Body of pancreas (tissue), 4 donors: ENCODE measurements around the gene E2F6. TPM values are rescaled to one million over a fixed set of nuclear protein-coding genes. Genes with fewer than 3 reads are reported as not detected.

ENCODE experiments used
- ATAC-seq: fragments of 150-250 bp; one replicate; pipeline ENCODE4 v1.9.1; 2016
- DNase-seq, 4 donors: peaks; one replicate each; pipeline ENCODE4 v3.0.0-alpha.2; 2019
- H3K27ac ChIP-seq, 4 donors: fragments of 200-600 bp; sonication (generic); 1 replicate in 3 of 4; 2 replicates in 1 of 4; pipeline versions ENCODE4 v1.5.1 to v1.6.1; 2016 to 2019; ENCODE audit warnings: mild to moderate bottlenecking in 1 of 4, mixed read lengths in 1 of 4, moderate library complexity in 1 of 4
- H3K27me3 ChIP-seq, 2 donors: fragments of 200-600 bp; sonication (generic); one replicate each; pipeline ENCODE4 v1.6.0; 2016; ENCODE audit warnings: mild to moderate bottlenecking in 1 of 2
- H3K36me3 ChIP-seq, 2 donors: fragments of 200-600 bp; sonication (generic); replicated peaks in 1 of 2; 2 replicates each; pipeline ENCODE4 v1.5.1; 2016; ENCODE audit warnings: low read depth in 2 of 2; ENCODE audit not compliant: insufficient read depth in 1 of 2
- H3K4me1 ChIP-seq: fragments of 200-600 bp; sonication (generic); one replicate; pipeline ENCODE4 v1.6.0; 2016
- H3K4me3 ChIP-seq, 2 donors: fragments of 200-600 bp; sonication (generic); 1 replicate in 1 of 2; 2 replicates in 1 of 2; pipeline ENCODE4 v1.5.1; 2016 to 2019
- H3K9me3 ChIP-seq, 3 donors: fragments of 200-600 bp; sonication (generic); 1 replicate in 2 of 3; 2 replicates in 1 of 3; pipeline ENCODE4 v1.5.1; 2016
- CTCF ChIP-seq, 7 experiments: fragments of 450-650 bp in 4 of 7; fragments of 200-600 bp in 3 of 7; sonication (generic) in 3 of 7; IDR thresholded peaks; one replicate each; pipeline ENCODE4 v1.5.1; 2016 to 2019; ENCODE audit warnings: antibody characterized with exemption in 7 of 7
- POLR2A ChIP-seq, 3 donors: fragments of 450-650 bp; IDR thresholded peaks; one replicate each; pipeline ENCODE4 v1.6.1; 2016; ENCODE audit warnings: antibody characterized with exemption in 3 of 3, mild to moderate bottlenecking in 2 of 3
- WGBS, 2 donors: methylation state at CpG; one replicate each; pipeline ENCODE4 v1.1.5; 2017; 5-methylcytosine and 5-hydroxymethylcytosine counted together
- intact Hi-C: fragments of 100-400 bp; cut with DNase I; formaldehyde crosslinking; loops from one replicate; pipeline ENCODE4 v1.15.1; 2023
- total RNA-seq, 2 donors: library from RNA; depleted of rRNA; stranded (reverse); fragments of >200 nt; gene quantifications; one replicate each; pipeline ENCODE4 v1.1.0, GENCODE V29; 2016

The E2F6 gene
- total RNA-seq, 2 donors from 2014 or later = 9.2 to 13.2 TPM

GRCh38 chr2:11434443-11434842 lies 31.5 kb downstream of the E2F6 start:
- no peaks in the 10 kb centered on the region for H3K9me3 ChIP-seq
- H3K4me3 ChIP-seq = no peak overlapping the region
- intact Hi-C loops = no loop called here
- ATAC-seq = no peak
- WGBS, 2 donors = 88 to 91% methylated on average over 7 of the region's 7 CpGs
- no peak overlapping the region for H3K27ac ChIP-seq
- no peaks in the 10 kb centered on the region for H3K4me1 ChIP-seq
- H3K36me3 ChIP-seq = no peaks in the 10 kb centered on the region
- no peak for DNase-seq
- no peaks in the 10 kb centered on the region for H3K27me3 ChIP-seq
- TF ChIP-seq POLR2A (IDR thresholded peaks at IDR 0.05) = no peak
- TF ChIP-seq CTCF (IDR thresholded peaks at IDR 0.05) = no peak

- H3K4me3 ChIP-seq = no peak overlapping the region
- 81 to 90% methylated on average over 5 of the region's 5 CpGs for WGBS, 2 donors
- no peaks in the 10 kb centered on the region for H3K4me1 ChIP-seq
- H3K27ac ChIP-seq = no peak overlapping the region
- no peak for TF ChIP-seq POLR2A (IDR thresholded peaks at IDR 0.05)
- TF ChIP-seq CTCF (IDR thresholded peaks at IDR 0.05) = no peak
- intact Hi-C loops = no loop called here
- no peaks in the 10 kb centered on the region for H3K9me3 ChIP-seq
- ATAC-seq = no peak
- no peaks in the 10 kb centered on the region for H3K36me3 ChIP-seq
- no peak for DNase-seq
- no peaks in the 10 kb centered on the region for H3K27me3 ChIP-seq
Measured at GRCh38 chr2:11433822-11434221, 32.1 kb downstream of the E2F6 start.

- Histone ChIP-seq H3K27ac (no peak overlapping the region), H3K9me3 (no peaks in the 10 kb centered on the region), H3K4me1 (no peaks in the 10 kb centered on the region), H3K4me3 (no peak overlapping the region), H3K36me3 (no peaks in the 10 kb centered on the region), H3K27me3 (no peaks in the 10 kb centered on the region)
- no peak for TF ChIP-seq POLR2A (IDR thresholded peaks at IDR 0.05)
- no peak for TF ChIP-seq CTCF (IDR thresholded peaks at IDR 0.05)
- ATAC-seq = no peak
- no peak for DNase-seq
- 93 to 100% methylated on average over 1 to 5 of the region's 5 CpGs for WGBS, 2 donors
- intact Hi-C loops = no loop called here
Measured at GRCh38 chr2:11430729-11431128, 35.2 kb downstream of the E2F6 start.

DNA sequence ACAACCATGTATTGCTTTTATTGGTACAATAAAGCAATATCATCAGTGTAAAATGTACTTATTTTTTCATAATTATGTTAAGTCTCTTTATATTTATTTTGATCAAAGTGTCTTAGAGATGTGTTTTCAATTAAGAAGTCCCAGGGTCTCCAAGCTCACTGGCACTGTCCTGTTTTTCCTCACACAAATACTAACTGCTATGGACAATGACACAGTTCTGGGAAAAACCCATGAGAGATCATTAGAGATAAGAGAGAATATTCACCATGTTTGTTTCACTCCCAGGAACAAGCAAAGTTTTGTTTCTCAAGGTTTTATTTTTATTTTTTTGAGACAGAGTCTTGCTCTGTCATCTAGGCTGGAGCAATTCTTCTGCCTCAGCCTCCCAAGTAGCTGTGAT lies 38.7 kb downstream of the E2F6 start:
- no peaks in the 10 kb centered on the region for H3K9me3 ChIP-seq
- ATAC-seq = no peak
- no peak overlapping the region for H3K27ac ChIP-seq
- intact Hi-C loops = no loop called here
- DNase-seq = no peak
- no peaks in the 10 kb centered on the region for H3K27me3 ChIP-seq
- no peaks in the 10 kb centered on the region for H3K4me1 ChIP-seq
- TF ChIP-seq POLR2A (IDR thresholded peaks at IDR 0.05) (no peak), CTCF (IDR thresholded peaks at IDR 0.05) (no peak)
- no peak overlapping the region for H3K4me3 ChIP-seq
- no peaks in the 10 kb centered on the region for H3K36me3 ChIP-seq

GRCh38 chr2:11422901-11423435 lies 43.0 kb downstream of the E2F6 start:
- H3K36me3 ChIP-seq = no peaks in the 10 kb centered on the region
- TF ChIP-seq POLR2A (IDR thresholded peaks at IDR 0.05) (no peak), CTCF (IDR thresholded peaks at IDR 0.05) (no peak)
- DNase-seq (no peak), ATAC-seq (no peak)
- intact Hi-C loops = no loop called here
- H3K27me3 ChIP-seq = no peaks in the 10 kb centered on the region
- no peak overlapping the region for H3K27ac ChIP-seq
- H3K9me3 ChIP-seq = no peaks in the 10 kb centered on the region
- H3K4me3 ChIP-seq = no peak overlapping the region
- H3K4me1 ChIP-seq = no peaks in the 10 kb centered on the region
- WGBS, 2 donors = 86 to 88% methylated on average over 4 of the region's 4 CpGs
